NCI-H2107 (cell line): ENCODE data around the gene YEATS2.
"Not testable (repeated sequence)": the region's sequence is repeated elsewhere in the genome, so short reads cannot be mapped to it uniquely, and the experiment has no call there.

Experiments
- DNase-seq: peaks from one replicate; lab custom pipeline; 2025; lab: John Stamatoyannopoulos, UW

The YEATS2 gene

DNA sequence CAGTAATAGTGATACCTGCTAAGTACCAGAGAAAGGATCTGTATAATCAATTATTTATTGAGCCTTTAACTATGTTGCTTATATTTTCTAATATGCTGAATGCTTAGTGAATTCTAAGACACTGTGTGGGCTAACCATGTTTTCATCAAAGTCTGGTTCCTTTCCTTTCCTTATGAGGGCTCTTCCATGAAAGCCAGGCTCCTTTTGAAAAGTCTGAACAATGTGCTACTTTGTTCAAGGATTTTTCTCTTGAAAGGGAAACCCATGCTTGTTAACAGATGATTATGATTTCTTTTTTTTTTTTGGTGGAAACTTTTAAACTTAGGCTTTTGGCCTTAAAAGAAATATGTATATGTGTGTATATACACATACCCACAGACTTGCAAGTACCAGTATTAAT is 17.0 kb downstream of the YEATS2 start:
- no peak for DNase-seq

DNA sequence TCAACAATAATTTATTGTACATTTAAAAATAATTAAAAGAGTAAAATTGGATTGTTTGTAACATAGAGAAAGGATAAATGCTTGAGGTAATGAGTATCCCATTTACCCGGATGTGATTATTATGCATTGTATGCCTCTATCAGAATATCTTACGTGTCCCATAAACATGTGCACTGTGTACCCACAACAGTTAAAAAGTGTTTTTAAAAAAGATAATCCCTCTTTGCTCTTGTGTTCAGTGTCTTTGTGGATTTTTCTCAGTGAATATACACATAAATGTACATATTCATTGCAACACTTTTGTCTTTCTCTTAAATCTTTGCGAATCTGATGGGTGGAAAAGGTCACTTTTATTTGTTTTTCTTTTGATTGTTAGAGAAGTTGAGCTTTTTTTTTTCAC is 20.4 kb downstream of the YEATS2 start:
- no peak for DNase-seq

DNA sequence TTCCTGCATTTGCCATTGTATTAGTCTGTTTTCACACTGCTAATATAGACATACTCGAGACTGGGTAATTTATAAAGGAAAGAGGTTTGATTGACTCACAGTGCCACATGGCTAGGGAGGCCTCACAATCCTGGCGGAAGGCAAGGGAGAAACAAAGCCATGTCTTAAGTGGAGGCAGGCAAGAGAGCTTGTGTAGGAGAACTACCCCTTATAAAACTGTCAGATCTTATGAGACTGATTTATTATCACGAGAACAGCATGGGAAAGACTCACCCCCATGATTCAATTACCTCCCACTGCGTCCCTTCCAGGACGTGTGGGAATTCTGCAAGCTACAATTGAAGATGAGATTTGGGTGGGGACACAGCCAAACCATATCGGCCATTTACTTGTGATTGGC is 27.8 kb downstream of the YEATS2 start:
- no peak for DNase-seq

DNA sequence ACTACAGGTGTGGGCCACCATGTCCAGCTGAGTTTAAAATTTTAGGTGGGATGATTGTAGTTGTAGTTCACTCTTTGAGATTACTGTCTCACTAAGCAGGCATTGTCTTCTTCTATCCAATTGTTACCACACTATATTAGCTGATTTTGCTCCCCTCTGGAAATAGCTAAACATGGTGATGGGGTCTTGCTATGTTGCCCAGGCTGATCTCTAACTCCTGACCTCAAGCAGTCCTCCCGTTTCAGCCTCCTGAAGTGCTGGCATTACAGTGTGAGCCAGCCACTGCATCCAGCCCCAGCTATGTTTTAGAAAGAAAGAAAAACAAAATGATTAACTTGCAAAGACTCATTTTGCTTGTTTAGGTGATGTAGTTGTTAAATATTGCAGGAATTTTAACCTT is 30.6 kb downstream of the YEATS2 start:
- DNase-seq: no peak

DNA sequence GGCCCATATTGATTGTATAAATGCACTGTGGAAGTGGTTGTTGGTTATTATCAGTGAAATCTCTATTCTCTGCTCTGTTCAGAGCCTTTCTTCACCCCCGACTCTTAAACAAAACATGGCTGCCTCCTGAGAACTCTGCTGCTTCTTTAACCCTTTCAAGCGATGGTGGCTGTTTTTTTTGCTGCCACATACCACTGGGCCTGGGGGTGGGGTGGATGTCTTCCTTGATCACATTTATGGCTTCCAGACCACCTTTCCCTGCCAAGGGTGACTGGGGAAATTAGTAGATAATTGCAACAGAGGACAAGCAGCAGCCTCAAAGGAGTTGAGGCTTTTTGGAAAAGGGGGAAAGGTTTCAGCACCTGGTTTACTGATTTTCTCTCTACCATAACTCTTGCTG is 32.8 kb downstream of the YEATS2 start:
- no peak for DNase-seq

DNA sequence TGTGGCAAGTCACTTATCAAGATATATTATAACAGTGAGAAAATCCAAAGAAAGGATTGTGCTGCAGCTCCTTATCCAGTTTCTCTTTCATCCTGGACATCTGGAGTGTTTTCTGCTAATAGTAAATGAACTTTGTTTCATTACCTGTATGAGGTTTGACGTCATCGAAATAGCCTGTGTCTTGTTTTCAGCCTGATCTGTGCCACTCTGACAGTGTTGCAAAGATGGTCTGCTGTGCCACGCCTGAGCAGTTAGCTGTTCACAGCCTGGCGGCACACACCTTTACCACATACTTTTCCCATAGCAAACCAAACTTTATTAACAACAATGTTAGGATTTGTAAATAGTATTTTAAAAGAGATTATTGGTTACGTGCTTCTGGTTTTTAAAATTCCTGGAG is 34.0 kb downstream of the YEATS2 start:
- DNase-seq: no peak

DNA sequence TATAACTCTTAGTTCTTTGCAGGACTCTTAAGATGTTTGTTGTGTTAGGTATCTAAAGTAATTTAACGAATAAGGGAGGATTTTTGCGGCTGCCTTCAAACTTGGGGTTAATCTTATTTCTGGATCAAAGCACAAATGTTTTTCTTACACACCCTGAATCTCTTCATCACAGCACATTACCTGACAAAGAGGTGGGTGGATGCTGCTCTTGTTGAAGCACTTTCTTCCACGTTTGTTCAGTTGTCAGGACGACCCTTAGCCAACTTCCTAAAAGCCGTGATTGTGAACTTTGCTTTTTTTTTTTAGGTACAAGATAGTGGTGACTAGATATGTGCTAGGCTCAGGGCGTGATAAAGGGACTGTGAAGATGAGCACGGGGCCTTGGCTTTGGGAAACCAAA is 36.0 kb downstream of the YEATS2 start:
- no peak for DNase-seq

DNA sequence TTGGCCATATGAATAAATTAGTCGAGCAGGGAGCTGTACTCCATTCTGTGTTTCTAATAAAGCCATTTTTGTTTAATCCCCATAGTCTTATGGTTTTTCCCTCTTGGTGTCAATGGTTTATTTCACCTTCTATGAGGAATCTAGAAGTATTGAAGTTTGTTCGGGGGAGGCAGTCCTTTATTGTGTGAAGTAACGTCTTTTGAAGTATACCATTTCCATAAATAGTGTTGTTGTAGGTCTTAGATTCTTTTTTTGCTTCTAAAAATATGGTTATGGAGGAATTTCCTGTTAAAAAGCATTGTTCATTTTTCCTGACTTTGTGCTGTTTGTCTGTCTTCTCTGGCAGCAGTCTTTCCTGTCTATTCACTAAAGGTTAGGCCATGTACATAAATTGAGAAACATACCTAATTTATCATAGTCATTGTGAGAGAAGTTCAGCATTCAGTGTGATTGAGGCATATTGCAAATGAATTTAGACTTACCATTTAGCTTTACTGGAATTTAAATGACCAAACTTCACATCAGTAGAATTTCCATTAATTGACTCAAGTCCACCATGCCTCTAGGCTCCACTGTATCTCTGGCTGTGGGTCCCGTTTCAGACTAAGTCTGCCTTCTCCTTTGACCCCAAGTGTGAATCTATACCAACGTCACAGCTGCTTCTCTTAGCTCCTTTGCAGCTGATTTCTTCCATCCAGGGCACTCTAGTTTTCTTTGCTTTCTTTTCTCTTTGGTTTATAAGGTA is 37.3 kb downstream of the YEATS2 start:
- DNase-seq: no peak

DNA sequence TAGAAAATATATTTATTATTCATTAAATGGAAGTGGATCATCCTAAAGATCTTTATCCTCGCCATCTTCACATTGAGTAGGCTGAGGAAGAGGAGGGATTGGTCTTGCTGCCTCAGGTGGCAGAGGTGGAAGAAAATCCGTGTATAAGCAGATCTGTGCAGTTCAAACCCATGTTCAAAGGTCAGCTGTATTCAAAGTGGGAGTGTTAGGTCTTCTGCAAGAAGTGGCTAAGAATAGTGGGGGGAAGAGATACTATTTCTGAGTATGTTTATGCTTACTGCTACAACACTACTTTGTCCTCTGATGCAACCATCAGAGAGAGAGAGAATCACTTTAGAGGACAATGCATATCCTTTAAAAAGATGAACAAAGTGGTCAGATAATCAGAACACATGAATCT is 39.5 kb downstream of the YEATS2 start:
- no peak for DNase-seq

DNA sequence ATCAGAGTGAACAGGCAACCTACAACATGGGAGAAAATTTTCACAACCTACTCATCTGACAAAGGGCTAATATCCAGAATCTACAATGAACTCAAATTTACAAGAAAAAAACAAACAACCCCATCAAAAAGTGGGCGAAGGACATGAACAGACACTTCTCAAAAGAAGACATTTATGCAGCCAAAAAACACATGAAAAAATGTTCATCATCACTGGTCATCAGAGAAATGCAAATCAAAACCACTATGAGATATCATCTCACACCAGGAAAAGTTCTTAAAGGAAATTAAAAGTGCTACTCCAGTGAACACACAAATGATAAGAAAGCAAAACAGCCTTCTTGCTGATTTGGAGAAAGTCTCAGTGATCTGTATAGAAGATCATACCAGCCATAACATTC is 42.6 kb downstream of the YEATS2 start:
- DNase-seq: not testable (repeated sequence)

DNA sequence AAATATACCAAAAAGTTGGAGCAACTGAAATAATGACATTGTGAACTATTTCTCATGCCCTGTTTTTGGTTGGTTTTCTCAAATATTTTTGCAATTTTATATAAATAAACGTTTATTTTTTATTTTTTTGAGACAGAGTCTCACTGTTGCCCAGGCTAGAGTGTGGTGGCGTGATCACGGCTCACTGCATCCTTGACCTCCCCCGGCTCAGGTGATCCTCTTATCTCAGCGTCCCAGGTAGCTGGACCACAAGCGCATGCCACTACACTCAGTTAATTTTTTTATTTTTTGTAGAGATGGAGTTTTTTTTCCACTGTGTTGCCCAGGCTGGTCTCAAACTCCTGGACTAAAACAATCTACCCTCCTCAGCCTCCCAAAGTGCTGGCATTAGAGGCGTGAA is 45.6 kb downstream of the YEATS2 start:
- no peak for DNase-seq

DNA sequence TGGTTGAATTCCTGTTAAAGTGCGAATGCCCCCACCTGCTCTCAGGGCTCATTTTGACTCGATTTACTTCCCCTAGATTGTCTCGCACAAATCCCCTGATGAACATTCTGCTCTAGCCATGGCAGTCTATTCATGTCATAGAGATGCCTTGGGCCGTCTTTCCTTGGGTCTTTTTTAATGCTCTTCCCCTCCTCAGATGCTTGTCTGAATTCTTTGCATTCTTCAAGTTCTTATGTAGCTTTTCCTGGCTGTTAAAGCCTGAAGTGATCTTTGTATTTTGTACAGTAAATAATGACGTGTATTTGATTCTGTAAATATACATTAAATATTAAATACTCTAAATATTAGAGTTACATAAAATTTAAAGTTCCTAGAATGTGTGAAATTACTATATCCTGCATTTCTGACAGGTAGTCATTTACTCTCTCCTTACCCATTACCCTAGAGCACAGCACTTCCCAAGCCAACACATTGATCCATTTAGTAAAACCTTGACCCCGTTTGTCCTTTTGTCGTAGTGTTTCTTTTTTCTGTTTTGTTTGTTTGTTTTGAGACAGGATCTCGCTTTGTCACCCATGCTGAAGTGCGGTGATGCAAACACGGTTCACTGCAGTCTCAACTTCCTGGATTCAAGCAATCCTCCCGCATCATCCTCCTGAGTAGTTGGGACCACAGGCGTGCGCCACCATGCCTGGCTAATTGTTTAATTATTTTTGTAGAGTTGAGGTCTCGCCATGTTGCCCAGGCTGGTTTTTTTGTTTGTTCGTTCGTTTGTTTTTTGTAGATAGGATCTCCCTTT is 47.9 kb downstream of the YEATS2 start:
- no peak for DNase-seq

DNA sequence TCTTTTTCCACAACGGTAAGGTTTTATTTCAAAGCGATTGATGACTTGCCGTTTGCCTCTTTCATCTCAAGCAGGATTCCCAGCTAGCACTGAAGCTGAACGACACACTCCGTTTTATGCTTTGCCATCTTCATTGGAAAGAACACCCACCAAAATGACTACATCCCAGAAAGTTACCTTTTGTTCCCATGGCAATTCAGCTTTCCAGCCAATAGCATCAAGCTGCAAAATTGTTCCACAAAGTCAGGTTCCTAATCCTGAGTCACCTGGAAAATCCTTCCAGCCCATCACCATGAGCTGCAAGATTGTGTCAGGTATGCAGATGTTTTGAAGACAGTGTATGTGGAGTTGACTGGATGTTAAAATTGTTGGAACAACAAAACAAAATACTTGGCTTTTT is 56.5 kb downstream of the YEATS2 start:
- DNase-seq: no peak

DNA sequence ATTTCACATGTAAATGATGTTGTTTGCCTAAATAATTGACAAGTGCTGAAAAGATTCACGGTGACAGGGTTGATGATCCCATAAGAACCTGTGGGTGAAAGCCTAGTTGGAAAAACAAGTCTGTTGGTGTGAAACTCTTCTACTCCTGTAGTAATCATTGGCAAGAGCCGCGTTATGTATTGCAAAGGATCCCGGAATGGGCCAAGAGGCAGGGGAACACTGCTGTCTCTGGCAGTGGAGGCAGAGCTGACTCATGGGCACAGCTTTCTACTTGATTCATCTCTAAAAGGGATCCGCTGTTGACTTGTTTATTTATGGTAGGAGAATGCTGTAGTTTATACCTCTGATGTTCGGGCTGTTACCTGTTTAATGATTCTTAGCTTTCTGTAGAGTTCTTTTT is 64.7 kb downstream of the YEATS2 start:
- DNase-seq: no peak

DNA sequence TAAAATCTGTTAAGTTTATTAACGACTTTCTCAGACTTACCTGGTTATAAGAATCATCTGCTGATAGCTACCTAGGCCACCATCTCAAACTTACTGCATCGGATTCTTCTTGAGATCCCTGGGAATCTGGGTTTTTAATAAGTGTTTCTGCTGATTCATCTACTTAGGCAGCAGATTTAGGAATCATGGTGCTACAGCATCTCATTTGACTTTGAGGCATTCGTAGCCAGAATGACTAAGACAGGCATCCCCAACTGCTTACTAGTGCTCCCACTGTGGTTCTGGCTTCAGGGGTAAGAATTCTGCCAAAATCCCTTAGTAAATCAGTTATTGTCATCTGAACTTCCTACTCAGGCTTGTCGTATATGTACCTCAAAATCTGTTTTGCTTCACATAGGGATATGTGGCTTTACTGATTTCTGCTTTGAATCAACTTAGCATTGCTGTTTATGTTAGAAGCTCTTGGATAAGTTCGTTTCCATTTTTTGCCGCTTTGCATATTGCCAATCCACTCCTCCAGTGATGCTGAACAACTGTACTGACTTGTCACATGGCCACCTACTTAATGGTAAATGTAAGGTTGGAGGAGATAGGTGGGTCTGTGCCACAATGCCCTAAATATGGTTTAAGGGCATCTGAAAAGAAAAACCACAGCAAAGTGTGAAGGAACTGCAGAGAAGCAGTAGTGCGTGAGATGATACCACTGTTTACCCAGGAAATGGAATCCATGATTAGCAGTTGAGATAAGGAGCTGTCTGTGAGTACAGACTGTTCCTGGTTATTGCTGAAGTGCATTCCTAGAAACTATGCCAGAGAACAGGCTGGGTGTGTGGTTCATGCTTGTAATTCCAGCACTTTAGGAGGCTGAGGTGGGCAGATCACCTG is 67.5 kb downstream of the YEATS2 start:
- DNase-seq: no peak

DNA sequence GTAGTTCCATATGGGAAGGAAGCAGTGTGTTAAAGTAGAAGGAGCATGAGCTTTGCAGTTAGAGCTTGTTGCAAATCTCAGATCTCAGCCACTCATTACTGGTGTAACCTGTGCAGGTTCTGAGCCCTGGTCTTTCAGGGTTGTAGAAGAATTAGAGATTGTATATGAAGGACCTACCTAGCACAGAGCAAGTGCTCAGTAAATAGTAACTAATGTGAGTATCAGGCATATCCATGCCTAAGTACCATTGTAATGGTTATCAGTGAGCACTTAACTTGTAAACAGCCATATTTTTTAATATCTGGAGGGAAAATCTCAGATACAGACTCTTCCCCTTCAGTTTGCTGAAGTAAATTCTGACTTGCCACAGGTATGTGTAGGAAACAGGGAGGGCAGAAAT is 68.5 kb downstream of the YEATS2 start:
- DNase-seq: no peak

DNA sequence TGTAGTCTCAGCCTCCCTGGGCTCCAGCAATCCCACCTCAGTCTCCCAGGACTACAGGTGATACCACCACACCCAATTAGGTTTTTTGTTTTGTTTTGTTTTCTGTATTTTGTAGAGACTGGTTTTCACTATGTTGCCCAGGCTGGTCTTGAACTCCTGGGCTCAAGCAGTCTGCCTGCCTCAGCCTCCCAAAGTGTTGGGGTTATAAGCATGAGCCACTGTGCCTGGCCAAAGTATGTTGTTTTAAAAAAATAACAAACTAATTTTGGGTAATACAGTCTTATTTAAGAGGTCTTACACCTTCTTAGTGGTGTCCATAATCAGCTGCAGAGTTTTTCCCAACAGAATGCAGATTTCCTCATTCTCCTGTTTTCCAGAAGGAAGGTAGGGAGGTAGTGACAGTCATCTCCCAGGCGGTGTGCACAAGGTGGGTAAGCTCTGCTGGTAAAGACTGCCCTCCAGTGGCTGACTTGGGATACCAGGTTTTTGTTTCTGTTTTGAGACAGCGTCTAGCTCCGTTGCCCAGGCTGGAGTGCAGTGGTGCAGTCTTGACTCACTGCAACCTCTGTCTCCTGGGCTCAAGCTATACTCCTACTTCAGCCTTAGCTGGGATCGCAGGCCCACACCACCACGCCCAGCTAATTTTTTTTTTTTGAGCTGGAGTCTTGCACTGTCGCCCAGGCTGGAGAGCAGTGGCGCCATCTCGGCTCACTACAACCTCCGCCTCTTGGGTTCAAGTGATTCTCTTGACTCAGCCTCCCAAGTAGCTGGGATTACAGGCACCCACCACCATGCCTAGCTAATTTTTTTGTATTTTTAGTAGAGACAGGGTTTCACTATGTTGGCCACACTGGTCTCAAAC is 69.4 kb downstream of the YEATS2 start:
- DNase-seq: peak; percentile 87

DNA sequence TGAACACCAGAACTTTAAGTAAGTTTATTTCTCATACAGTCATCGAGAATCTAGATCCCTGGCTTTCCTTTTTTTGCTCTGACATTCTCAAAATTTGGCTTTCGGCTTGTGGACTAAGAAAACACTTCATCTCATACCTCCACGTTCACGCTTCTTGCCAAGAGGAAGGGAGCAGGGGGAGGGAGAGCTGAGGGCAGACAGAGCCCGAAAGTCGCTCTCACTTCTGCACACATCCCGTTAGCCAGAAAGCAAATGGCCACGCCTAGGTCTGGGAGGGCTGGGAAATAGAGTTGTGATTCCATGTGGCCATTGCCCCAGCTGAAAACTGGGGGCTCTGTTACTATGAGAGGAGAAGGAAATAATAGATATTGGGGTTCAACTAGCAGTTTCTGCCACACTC is 70.5 kb downstream of the YEATS2 start:
- no peak for DNase-seq

DNA sequence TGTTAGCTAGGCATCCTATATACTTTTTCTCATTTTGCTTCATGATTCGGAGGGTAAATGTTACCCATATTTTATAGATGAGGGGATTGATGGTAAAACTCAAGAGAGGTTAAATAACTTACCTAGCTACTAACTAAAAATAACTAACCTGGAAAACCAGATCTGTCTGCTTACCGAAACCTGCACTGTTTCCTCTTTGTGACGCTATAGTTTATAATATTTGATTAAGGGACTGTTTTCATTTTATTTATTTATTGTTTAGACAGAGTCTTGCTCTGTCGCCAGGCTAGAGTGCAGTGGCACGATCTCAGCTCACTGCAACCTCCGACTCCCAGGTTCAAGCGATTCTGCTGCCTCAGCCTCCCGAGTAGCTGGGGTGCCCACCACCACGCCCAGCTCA is 71.9 kb downstream of the YEATS2 start:
- no peak for DNase-seq

DNA sequence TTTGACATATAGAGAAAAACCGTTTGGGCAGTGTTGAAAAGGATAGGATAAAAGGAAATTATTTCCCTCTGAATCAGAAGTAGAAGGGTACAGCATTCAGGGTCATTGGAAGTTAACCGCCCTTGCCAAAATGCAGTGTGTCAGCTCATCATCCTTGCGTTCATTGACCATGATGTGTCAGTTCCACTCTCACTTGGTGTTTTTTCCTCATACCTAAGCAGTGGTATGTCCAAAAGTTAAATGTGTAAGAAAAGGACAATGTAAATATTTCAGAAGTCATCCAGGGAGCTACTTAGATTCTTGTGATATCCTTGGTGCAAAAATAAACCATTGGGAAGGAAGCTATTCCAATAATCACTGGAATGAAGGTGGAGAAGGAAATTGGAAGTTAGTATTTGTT is 77.0 kb downstream of the YEATS2 start:
- DNase-seq: no peak

DNA sequence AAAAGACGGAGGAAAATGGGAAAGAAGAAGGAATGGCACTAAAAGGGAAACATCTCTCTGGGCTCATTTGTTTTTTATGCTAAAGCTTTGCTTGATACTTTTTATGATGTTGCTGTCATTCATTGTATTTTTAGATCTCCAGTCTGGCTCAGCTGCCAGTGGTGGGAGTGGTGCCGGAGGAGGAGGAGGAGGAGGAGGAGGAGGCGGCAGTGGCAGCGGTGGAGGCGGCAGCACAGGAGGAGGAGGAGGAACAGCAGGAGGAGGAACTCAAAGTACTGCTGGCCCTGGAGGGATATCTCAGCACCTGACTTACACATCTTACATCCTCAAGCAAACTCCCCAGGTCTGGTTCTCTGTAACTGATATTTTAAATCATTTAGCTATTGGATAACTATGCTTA is 78.2 kb downstream of the YEATS2 start:
- no peak for DNase-seq

DNA sequence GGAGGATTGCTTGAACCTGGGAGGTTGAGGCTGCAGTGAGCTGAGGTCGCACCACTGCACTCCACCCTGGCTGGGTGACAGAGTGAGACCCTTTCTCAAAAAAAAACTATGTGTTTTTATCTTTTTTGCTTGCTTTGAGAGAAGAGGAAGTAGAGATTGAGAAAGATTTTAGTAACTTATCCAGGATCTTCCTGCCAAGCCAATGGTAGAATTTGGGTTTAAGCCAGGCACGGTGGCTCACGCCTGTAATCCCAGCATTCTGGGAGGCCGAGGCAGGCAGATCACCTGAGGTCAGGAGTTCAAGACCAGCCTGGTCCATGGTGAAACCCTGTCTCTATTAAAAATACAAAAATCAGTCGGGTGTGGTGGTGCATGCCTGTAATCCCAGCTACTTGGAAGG is 78.9 kb downstream of the YEATS2 start:
- not testable (repeated sequence) for DNase-seq
